Measurements from ENCODE around the gene KRT25. TPM values are rescaled to one million over a fixed set of nuclear protein-coding genes. Genes with fewer than 3 reads are reported as not detected.

The KRT25 gene
- total RNA-seq, 4 donors from 2014 or later = not detected

GRCh38 chr17:40779181-40779909, 24.2 kb upstream of the KRT25 start:
- no peak for DNase-seq
- in situ Hi-C loops (cut with MboI; ENCODE audit: low sequenced_read_pairs in 4 of 4) = no loop called here

DNA sequence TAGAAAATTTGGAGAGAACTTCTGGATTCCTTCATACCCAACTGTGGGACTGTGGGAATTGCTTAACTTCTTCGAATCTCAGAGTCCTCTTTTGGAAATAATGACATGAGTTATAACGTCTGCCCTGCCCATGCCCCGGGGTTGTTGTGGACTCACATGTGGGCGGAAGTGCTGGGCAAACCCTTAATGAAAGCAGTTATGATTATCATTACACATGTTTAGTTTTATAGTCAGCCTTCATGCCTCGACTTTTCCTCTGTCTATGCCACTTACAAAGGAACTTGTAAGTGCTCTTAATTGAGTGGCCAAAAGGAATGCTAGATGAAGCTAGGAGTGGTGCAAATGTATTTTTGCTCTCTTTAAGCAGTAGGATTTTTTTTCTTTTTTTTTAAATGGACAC, 23.3 kb upstream of the KRT25 start:
- H3K9me3 ChIP-seq = no peaks in the 10 kb centered on the region
- intact Hi-C loops (cut with DNase I; ENCODE audit: low total_unique reads) = no loop called here
- no peaks in the 10 kb centered on the region for H3K36me3 ChIP-seq
- peaks cover 8 to 33% (median 33%) of the 10 kb centered on the region in 3 donors for H3K27me3 ChIP-seq
- no peak overlapping the region for H3K27ac ChIP-seq
- H3K4me3 ChIP-seq = no peak overlapping the region
- in situ Hi-C loops (cut with MboI; ENCODE audit: low sequenced_read_pairs in 4 of 4) = no loop called here
- TF ChIP-seq POLR2A (IDR thresholded peaks at IDR 0.05) (no peak), CTCF (IDR thresholded peaks at IDR 0.05 in 4 of 5, conservative IDR thresholded peaks at IDR 0.05 in 1 of 5) (no peak)
- ATAC-seq = no peak
- DNase-seq = no peak
- H3K4me1 ChIP-seq = no peaks in the 10 kb centered on the region

More at GRCh38 chr17:40779181-40779909, 24.2 kb upstream of the KRT25 start:
- H3K36me3 ChIP-seq = no peaks in the 10 kb centered on the region
- H3K27ac ChIP-seq = no peak overlapping the region
- no peak for ATAC-seq
- peaks cover 8 to 32% (median 29%) of the 10 kb centered on the region in 3 donors for H3K27me3 ChIP-seq
- peak overlapping the region in 1 of 4 donors; percentile 10 for H3K4me3 ChIP-seq
- H3K4me1 ChIP-seq = no peaks in the 10 kb centered on the region
- H3K9me3 ChIP-seq = no peaks in the 10 kb centered on the region
- intact Hi-C loops (cut with DNase I; ENCODE audit: low total_unique reads) = no loop called here
- no peak for TF ChIP-seq POLR2A (IDR thresholded peaks at IDR 0.05)
- TF ChIP-seq CTCF (IDR thresholded peaks at IDR 0.05 in 4 of 5, conservative IDR thresholded peaks at IDR 0.05 in 1 of 5) = no peak

DNA sequence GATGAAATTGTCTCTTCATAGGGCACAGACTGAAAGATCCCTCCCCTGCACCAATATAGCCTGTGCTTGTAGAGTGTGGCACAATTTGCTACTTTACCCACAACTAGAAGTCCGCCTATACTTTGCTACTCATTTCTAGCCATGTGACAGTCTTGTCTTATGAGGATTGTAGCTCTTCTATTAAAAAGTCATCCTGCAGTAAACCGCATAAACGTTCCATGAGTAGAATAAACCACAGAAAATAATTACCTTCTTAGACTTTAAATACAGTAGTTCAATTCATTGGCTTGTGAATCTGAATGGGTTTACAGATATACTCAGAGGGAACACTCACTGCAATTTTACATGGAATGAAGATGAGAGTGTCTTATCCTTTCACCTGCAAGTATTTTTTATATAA, 22.8 kb upstream of the KRT25 start:
- H3K4me1 ChIP-seq = no peaks in the 10 kb centered on the region
- ATAC-seq = no peak
- no peak for TF ChIP-seq CTCF (IDR thresholded peaks at IDR 0.05 in 4 of 5, conservative IDR thresholded peaks at IDR 0.05 in 1 of 5)
- no peak for TF ChIP-seq POLR2A (IDR thresholded peaks at IDR 0.05)
- in situ Hi-C loops (cut with MboI; ENCODE audit: low sequenced_read_pairs in 4 of 4) (no loop called here), intact Hi-C loops (cut with DNase I; ENCODE audit: low total_unique reads) (no loop called here)
- H3K9me3 ChIP-seq = no peaks in the 10 kb centered on the region
- H3K27ac ChIP-seq = no peak overlapping the region
- no peak for DNase-seq
- peaks cover 8 to 33% (median 33%) of the 10 kb centered on the region in 3 donors for H3K27me3 ChIP-seq
- no peaks in the 10 kb centered on the region for H3K36me3 ChIP-seq
- H3K4me3 ChIP-seq = no peak overlapping the region

DNA sequence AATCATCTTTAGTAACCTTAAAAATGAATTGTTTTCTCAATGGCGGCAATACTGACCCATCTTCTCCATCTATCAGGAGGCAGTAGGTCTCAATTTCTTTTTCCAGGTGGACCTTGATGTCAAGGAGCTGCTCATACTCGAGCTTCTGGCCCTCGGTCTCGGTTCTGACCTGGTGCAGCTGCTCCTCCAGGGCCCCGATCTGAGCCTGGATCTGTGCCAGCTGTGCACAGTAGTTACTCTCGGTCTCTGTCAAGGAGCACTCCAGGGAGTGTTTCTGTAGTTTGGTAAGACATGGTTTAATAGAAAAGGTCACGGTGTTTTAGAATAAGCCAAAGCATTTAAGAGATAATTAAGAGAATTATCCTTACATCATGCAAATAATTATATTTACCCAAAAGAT, 22.3 kb upstream of the KRT25 start:
- no peaks in the 10 kb centered on the region for H3K36me3 ChIP-seq
- DNase-seq (no peak), ATAC-seq (no peak)
- H3K4me1 ChIP-seq = no peaks in the 10 kb centered on the region
- TF ChIP-seq CTCF (IDR thresholded peaks at IDR 0.05 in 4 of 5, conservative IDR thresholded peaks at IDR 0.05 in 1 of 5) (no peak), POLR2A (IDR thresholded peaks at IDR 0.05) (no peak)
- intact Hi-C loops (cut with DNase I; ENCODE audit: low total_unique reads) (no loop called here), in situ Hi-C loops (cut with MboI; ENCODE audit: low sequenced_read_pairs in 4 of 4) (no loop called here)
- H3K27ac ChIP-seq = no peak overlapping the region
- no peak overlapping the region for H3K4me3 ChIP-seq
- no peaks in the 10 kb centered on the region for H3K9me3 ChIP-seq
- peaks cover 8 to 33% (median 33%) of the 10 kb centered on the region in 3 donors for H3K27me3 ChIP-seq

Measured in gastrocnemius medialis (tissue), 4 donors.